Measurements from ENCODE around the gene OTOGL.

GRCh38 chr12:80168936-80169335 is 69.6 kb downstream of the OTOGL start:
- TF ChIP-seq CTCF (conservative IDR thresholded peaks at IDR 0.05), result no peak
- TF ChIP-seq EZH2 (IDR thresholded peaks at IDR 0.05; ENCODE audit: low read depth), result no peak
